ENCODE data around the gene ECT2L.

ECT2L gene

DNA sequence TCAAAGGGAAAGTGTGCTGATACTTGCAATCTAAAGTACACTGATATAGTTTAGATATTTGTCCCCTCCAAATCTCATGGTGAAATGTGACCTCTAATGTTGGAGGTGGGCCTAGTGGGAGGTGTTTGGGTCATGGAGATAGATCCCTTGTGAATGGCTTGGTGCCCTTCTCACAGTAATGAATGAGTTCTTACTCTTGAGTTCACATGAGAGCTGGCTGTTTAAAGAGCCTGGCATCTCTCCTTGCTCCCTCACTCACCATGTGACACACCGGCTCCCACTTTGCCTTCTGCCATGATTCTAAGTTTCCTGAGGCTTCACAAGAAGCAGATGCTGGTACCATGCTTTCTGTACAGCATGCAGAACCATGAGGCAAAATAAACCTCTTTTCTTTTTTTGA is 114.1 kb downstream of the ECT2L start:
- H3K4me2 ChIP-seq (ENCODE audit: low read length) = no peak overlapping the region
- peaks cover 78% of the 10 kb centered on the region for H3K36me3 ChIP-seq (ENCODE audit: insufficient read depth, low read length)
- H2AFZ ChIP-seq (ENCODE audit: low read length) = no peak overlapping the region
- H3K9ac ChIP-seq (ENCODE audit: low read length) = no peak overlapping the region
- peaks cover 9% of the 10 kb centered on the region for H3K4me1 ChIP-seq (ENCODE audit: insufficient read depth, low read length, severe bottlenecking)
- TF ChIP-seq EZH2 (IDR thresholded peaks at IDR 0.05; ENCODE audit: borderline replicate concordance, low read length) = no peak
- TF ChIP-seq, protein P1, sequence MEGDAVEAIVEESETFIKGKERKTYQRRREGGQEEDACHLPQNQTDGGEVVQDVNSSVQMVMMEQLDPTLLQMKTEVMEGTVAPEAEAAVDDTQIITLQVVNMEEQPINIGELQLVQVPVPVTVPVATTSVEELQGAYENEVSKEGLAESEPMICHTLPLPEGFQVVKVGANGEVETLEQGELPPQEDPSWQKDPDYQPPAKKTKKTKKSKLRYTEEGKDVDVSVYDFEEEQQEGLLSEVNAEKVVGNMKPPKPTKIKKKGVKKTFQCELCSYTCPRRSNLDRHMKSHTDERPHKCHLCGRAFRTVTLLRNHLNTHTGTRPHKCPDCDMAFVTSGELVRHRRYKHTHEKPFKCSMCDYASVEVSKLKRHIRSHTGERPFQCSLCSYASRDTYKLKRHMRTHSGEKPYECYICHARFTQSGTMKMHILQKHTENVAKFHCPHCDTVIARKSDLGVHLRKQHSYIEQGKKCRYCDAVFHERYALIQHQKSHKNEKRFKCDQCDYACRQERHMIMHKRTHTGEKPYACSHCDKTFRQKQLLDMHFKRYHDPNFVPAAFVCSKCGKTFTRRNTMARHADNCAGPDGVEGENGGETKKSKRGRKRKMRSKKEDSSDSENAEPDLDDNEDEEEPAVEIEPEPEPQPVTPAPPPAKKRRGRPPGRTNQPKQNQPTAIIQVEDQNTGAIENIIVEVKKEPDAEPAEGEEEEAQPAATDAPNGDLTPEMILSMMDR (IDR thresholded peaks at IDR 0.05; ENCODE audit: low read length) = no peak
- no peaks in the 10 kb centered on the region for H4K20me1 ChIP-seq (ENCODE audit: insufficient read depth, low read length)
- H3K4me3 ChIP-seq (ENCODE audit: low read depth, low read length, poor library complexity, severe bottlenecking) = no peak overlapping the region
- H3K79me2 ChIP-seq (ENCODE audit: insufficient read depth, low read length) = no peaks in the 10 kb centered on the region
- H3K27ac ChIP-seq (ENCODE audit: low read depth, low read length, poor library complexity, severe bottlenecking) = no peak overlapping the region
- H3K27me3 ChIP-seq (ENCODE audit: insufficient read depth, low read length) = no peaks in the 10 kb centered on the region
- H3K9me3 ChIP-seq (ENCODE audit: low read length) = no peaks in the 10 kb centered on the region
- H3K9me2 ChIP-seq (ENCODE audit: low read depth, low read length) = no peaks in the 10 kb centered on the region
- H3F3A ChIP-seq (ENCODE audit: insufficient read depth, low read length) = no peaks in the 10 kb centered on the region

DNA sequence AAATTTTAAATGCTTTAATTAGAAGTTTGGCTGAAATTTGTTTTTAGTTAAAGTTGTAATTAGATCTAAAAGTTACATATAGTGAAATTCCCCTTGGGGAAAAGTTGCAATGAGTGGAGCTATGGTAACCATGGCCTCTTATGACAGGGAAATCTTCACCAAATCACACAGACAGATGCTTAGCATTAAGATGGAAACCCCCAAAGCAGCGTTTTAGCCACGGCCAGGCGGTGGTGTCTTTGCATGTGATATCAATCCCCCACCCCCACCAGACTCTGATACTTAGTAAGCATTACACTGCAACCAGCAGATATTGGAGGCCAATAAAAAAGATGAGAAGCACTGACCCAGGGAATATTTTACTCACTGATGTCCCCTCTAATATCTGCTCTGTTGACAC is 116.4 kb downstream of the ECT2L start:
- Histone ChIP-seq H3K79me2 (ENCODE audit: insufficient read depth, low read length) (no peaks in the 10 kb centered on the region), H3K27ac (ENCODE audit: low read depth, low read length, poor library complexity, severe bottlenecking) (no peak overlapping the region), H2AFZ (ENCODE audit: low read length) (no peak overlapping the region), H3K9me3 (ENCODE audit: low read length) (no peaks in the 10 kb centered on the region), H3K27me3 (ENCODE audit: insufficient read depth, low read length) (no peaks in the 10 kb centered on the region), H3K36me3 (ENCODE audit: insufficient read depth, low read length) (peaks cover 69% of the 10 kb centered on the region), H3K9ac (ENCODE audit: low read length) (no peak overlapping the region), H4K20me1 (ENCODE audit: insufficient read depth, low read length) (no peaks in the 10 kb centered on the region), H3K9me2 (ENCODE audit: low read depth, low read length) (no peaks in the 10 kb centered on the region), H3F3A (ENCODE audit: insufficient read depth, low read length) (no peaks in the 10 kb centered on the region), H3K4me3 (ENCODE audit: low read depth, low read length, poor library complexity, severe bottlenecking) (no peak overlapping the region), H3K4me1 (ENCODE audit: insufficient read depth, low read length, severe bottlenecking) (peaks cover 9% of the 10 kb centered on the region), H3K4me2 (ENCODE audit: low read length) (no peak overlapping the region)
- TF ChIP-seq EZH2 (IDR thresholded peaks at IDR 0.05; ENCODE audit: borderline replicate concordance, low read length) = no peak

DNA sequence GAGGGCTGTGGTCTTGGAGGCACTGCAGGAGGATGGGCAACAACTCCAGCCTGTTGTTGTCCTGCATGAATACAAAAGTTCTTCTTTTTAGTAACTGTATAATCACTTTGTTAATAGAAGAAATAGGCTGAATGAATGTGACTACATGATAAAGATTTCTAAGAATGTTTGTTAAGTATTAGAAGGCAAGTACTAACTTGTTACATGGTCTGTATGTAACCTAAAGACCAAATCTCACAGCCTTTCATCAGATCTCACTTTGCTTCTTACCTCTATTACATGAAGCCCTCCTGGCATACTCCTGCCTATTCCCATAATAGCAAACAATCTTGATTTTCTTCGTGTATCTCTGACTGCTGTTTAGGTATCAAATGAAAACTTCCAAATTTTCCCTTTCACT is 118.8 kb downstream of the ECT2L start:
- Histone ChIP-seq H3K4me1 (ENCODE audit: insufficient read depth, low read length, severe bottlenecking) (peaks cover 5% of the 10 kb centered on the region), H2AFZ (ENCODE audit: low read length) (no peak overlapping the region), H3K79me2 (ENCODE audit: insufficient read depth, low read length) (no peaks in the 10 kb centered on the region), H3K27me3 (ENCODE audit: insufficient read depth, low read length) (no peaks in the 10 kb centered on the region), H3K4me2 (ENCODE audit: low read length) (no peak overlapping the region), H4K20me1 (ENCODE audit: insufficient read depth, low read length) (no peaks in the 10 kb centered on the region), H3K4me3 (ENCODE audit: low read depth, low read length, poor library complexity, severe bottlenecking) (no peak overlapping the region), H3F3A (ENCODE audit: insufficient read depth, low read length) (no peaks in the 10 kb centered on the region), H3K9ac (ENCODE audit: low read length) (no peak overlapping the region), H3K9me3 (ENCODE audit: low read length) (no peaks in the 10 kb centered on the region), H3K27ac (ENCODE audit: low read depth, low read length, poor library complexity, severe bottlenecking) (no peak overlapping the region), H3K9me2 (ENCODE audit: low read depth, low read length) (no peaks in the 10 kb centered on the region), H3K36me3 (ENCODE audit: insufficient read depth, low read length) (peaks cover 48% of the 10 kb centered on the region)
- no peak for TF ChIP-seq EZH2 (IDR thresholded peaks at IDR 0.05; ENCODE audit: borderline replicate concordance, low read length)
- TF ChIP-seq, protein P1 (IDR thresholded peaks at IDR 0.05; ENCODE audit: low read length) = no peak

DNA sequence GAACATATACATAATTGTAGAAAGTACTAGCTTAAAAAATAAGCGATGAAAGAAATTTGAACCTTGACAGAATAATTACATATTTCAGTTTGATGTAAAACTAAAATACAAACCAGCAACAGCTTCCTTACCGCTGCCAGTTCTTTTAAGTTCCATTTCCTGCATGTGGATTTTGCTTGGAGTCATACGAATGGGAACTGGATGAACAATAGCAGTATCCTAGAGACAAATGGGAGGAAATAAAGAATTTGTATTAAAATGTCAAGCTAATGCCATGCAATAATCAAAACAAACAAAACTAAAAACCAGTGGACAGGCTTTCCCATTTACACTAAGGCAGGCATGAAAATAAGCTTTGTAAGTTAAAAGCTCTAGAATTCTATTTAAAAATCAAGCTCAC is 125.0 kb downstream of the ECT2L start:
- H3K9me3 ChIP-seq (ENCODE audit: low read length) = no peaks in the 10 kb centered on the region
- H2AFZ ChIP-seq (ENCODE audit: low read length) = no peak overlapping the region
- no peak overlapping the region for H3K27ac ChIP-seq (ENCODE audit: low read depth, low read length, poor library complexity, severe bottlenecking)
- H3K79me2 ChIP-seq (ENCODE audit: insufficient read depth, low read length) = no peaks in the 10 kb centered on the region
- H3K4me2 ChIP-seq (ENCODE audit: low read length) = no peak overlapping the region
- TF ChIP-seq, protein P1 (IDR thresholded peaks at IDR 0.05; ENCODE audit: low read length) = no peak
- no peak for TF ChIP-seq EZH2 (IDR thresholded peaks at IDR 0.05; ENCODE audit: borderline replicate concordance, low read length)
- no peaks in the 10 kb centered on the region for H4K20me1 ChIP-seq (ENCODE audit: insufficient read depth, low read length)
- H3K4me3 ChIP-seq (ENCODE audit: low read depth, low read length, poor library complexity, severe bottlenecking) = no peak overlapping the region
- no peak overlapping the region for H3K9ac ChIP-seq (ENCODE audit: low read length)
- H3K36me3 ChIP-seq (ENCODE audit: insufficient read depth, low read length) = peaks cover 14% of the 10 kb centered on the region; the same call in 1 of the 2 replicates
- H3K9me2 ChIP-seq (ENCODE audit: low read depth, low read length) = no peaks in the 10 kb centered on the region
- no peaks in the 10 kb centered on the region for H3K27me3 ChIP-seq (ENCODE audit: insufficient read depth, low read length)
- no peaks in the 10 kb centered on the region for H3F3A ChIP-seq (ENCODE audit: insufficient read depth, low read length)
- no peaks in the 10 kb centered on the region for H3K4me1 ChIP-seq (ENCODE audit: insufficient read depth, low read length, severe bottlenecking)
